NCI-H446 treated with DMSO at 0.1 percent for 48 hours (cell line): ENCODE results near the gene TGFBR2.

Experiments used
- DNase-seq: peaks from one replicate; lab custom pipeline; 2025; lab: John Stamatoyannopoulos, UW

TGFBR2 gene

DNA sequence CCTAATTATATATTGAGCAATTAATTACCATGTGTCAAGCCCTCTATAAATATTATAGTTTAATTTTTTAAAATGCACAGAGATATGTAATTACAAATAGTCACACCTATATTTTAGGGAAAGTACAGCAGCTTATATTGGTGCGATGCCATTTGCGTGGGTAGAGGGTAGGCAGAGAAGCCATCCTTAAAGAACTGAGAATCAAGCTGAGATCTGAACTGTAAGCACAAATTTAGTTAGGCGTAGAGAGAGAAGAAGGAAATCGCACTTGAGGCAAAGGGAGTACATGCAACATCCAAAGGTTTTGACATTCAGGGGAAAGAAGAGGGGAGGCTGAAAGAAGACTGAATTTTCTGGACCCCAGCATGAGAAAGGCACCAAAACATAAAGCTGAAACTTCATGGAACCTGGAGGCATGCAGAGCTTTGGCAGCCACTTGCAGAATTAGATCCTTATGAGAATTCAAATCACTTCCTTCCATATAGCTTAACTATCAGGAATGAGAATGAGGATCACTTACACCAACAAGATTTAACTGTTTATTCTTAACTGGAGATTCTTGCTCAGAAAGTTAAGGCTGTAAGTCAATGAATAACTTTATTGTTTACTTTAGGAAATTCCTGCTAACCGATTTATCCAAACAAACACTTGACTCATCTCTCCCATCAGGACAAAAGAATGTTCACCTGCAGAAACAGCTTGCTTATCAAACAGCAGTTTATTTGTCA lies 114.3 kb downstream of the TGFBR2 start:
- DNase-seq, result no peak

DNA sequence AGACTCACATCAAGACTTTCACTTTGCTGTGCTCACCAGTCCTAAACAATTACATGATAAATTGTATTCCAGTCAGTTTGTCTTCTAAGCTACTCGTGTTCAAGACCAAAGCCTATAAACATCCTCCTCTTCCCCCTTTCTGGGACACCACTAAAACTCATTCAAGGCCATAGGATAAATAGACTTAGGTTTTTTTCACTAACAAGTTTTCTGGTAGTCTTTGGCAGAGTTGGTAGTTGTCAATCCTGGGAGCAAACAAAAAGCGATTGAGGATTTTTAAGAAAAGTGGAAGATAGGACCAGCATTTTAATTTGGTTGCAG lies 114.9 kb downstream of the TGFBR2 start:
- no peak for DNase-seq

DNA sequence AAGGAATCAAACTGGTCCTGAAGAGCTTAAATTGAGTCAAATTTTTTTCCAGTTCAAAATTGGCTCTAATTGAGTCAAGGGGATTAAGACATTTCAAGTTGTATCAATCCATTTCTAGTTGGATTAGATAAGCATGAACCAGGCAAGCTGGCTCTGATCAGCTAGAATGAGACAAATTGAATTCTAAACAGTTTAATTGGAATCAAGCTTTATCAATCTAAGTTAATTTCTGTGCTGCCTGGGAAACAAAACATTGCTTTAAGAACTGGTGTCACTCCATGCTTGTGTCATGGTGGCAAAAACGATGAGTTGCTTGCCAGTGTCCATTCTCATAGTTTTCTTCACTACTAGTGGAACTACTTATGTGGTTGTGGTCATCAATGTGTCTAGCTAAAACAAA lies 116.8 kb downstream of the TGFBR2 start:
- DNase-seq, result no peak

DNA sequence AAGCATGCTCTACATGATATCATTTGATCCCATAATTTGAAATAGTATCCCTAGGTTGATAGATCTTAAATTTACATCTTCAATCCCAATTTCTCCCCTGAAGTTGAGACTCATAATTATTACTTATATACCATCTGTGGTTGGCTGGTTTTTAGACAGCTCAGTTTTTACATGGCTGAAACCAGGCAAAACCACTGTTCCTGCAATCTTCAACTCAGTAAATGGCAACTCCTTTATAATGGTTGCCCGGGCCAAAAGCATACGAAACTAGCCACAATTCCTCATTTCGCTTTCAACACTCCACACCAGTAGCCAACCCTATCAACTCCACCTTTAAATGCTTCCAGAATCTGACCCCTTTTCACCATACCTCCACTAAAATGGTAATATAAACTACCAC lies 118.5 kb downstream of the TGFBR2 start:
- no peak for DNase-seq

DNA sequence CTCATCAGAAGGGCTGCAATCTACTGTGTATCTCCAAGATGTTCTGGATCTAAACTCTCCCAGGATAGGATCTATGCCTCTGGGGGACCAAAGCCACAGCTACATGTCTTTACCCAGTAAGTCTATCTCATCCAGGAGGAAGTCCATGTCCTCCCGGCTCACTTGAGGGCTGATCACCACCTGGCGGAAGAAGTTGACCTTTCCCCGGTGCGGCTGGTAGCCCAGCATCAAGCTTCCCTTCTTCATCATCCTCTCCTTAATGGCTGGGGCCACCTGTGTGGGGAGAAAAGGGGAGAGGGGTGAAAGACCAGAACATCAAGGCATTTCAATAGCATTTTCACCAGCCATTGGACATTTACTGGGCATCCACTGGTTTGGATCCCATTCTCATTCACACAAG lies 121.7 kb downstream of the TGFBR2 start:
- DNase-seq, result no peak

DNA sequence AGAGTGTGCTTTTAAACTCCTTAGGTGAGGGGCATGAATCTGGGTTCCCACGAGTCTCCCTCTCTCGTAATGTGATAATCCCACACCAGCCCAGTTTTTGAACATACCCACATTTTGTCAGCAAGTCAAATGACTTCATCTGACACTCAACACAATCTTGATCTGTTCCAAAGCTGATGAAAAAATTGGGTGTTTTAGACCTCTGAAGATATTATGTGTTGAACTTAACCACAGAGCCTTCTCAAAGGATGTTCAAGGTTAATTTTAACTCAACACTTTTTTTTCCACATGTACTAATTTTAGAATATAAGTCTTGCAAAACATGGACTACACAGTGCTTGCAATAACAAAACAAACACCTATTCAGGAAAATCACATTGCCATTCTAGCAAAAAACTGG lies 123.1 kb downstream of the TGFBR2 start:
- DNase-seq, result no peak

DNA sequence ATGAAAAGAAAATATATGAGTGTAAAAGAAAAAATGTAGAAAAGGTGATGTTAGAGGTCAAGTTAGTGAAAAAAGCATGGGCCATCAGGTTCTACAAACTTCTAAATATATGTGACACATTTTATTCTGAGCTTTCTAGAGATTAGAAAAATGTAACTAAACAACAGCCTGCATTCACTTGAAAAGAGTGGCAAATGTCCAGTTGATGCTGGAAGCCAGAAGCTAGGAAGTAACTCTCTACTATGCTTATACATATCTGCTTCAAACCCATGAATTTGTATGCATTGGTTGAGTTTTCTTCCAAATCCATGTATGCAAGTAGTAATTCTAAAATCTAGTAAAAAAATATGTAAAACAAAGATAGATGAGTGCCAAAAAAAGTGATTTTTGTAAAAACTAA lies 123.5 kb downstream of the TGFBR2 start:
- DNase-seq, result no peak

DNA sequence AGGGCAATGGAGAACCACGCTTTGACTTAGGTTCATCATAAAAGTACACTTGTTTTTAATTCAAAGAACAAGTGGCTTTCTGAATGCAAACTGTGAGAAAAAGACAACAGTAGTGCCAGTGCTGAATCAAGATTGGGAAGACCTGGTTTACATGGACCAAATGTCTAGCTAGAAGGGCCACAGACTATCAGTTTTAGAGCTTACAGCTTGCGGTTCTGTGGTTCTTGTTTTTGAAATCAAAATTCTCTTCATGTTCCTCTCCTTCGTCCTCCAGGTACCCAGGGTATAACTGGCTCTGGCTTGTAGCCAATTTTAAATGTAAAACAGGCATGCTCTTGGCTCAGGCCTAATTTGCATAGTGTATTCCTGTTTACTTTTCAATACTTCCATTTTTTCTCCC lies 124.6 kb downstream of the TGFBR2 start:
- no peak for DNase-seq

DNA sequence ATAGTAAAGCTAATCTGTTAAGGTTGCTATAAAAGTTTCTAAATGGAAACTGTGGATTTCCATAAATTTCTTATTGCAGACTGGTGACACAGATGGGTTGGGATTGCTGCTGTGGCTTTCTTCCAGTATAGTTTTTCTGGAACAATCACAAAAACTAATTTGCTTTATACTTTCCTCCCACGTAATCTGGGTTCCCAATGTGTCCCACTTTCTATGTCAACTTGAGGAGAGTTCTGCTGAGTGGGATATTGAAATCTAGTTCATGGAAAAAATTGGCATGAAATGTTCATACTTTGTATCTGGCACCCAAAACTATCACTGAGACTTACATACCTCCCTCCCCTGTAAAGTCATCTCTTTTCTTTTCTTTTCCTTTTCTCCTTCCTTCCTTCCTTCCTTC lies 126.8 kb downstream of the TGFBR2 start:
- DNase-seq, result no peak

DNA sequence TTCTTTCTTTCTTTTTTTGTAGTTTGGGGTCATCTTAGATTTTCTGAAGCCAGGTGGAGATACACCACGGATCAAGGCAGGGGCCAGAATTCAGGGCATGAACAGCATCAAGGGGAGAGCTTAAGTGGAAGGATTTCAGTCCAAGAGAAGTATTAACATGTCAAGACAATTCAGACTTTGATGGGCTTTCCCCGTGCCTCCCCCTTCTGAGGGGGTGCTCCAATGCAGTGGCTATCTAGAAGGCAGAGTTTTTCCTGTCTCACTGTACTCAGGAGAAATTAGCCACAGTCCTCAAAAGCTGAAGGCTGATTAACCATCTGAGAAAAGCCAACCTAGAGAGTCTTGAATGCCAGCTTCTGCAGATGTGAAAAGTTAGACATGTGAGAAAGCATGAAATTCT lies 127.3 kb downstream of the TGFBR2 start:
- no peak for DNase-seq

DNA sequence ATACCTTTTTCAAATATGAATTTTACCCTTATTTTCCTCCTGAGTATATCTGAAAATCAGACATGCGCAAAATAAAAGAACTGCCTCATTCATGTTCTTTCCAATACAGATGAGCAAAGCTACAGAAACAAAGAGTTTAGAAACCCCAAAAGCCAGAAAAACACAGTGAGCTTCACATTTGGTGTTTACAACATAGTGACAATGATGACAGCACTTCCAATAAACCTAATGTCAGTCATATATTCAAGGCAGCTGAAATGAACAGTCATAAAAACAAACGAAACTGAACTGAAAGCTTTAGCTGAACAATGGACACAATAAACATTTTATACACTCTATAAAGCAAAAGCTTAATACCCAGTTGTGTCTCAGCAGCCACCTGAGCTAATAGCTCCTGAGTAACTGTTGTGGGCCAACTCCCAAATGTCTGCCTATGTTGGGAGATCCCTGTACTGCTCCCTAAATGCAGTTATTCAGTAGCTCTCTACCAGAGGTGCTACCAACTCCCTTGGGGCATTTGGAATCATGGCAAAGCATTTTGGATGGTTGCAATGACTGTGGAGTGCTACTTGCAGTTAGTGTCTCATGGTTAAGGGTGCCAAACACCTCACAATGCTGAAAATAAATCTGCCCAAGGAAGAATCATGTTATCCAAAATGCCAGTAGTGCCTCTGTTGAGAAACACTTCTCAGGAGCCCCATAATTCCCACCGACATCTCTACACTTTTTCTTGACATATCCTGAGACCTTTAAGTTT lies 131.5 kb downstream of the TGFBR2 start:
- no peak for DNase-seq

DNA sequence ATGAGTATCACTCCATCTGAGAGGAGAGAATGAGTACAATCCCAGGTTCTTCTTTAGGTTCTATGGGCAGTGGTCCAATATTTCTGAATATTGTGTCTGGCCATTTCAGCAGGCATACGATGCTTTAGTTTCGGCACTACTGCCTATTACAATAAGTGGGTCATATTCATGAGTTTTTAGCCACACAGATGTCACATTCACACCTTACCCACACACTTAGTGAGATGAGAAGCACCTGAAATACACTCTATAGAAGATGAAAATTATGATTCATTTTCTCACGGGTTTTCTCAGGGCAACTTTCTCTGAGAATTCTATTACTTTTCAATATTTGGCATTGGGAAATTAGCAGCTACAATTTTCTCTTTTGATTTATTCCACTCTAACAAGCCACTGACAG lies 132.2 kb downstream of the TGFBR2 start:
- DNase-seq, result no peak

DNA sequence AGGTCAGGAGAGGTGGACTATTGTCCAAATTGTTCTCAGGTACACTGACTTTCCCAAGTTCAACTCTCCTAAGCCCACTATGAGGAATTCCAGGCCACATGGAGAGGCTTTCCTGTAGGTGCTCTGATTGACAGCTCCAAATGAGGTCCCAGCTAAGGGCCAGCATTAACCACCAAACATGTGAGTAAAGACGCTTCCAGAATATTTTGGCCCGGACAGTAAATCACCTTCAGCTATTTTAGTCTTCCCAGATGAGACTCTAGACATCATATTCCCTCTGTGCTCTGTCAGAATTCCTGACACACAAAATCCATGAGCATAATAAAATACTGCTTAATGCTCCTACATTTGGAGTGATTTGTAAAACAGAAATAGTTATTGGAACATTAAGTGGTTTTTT lies 135.5 kb downstream of the TGFBR2 start:
- no peak for DNase-seq

DNA sequence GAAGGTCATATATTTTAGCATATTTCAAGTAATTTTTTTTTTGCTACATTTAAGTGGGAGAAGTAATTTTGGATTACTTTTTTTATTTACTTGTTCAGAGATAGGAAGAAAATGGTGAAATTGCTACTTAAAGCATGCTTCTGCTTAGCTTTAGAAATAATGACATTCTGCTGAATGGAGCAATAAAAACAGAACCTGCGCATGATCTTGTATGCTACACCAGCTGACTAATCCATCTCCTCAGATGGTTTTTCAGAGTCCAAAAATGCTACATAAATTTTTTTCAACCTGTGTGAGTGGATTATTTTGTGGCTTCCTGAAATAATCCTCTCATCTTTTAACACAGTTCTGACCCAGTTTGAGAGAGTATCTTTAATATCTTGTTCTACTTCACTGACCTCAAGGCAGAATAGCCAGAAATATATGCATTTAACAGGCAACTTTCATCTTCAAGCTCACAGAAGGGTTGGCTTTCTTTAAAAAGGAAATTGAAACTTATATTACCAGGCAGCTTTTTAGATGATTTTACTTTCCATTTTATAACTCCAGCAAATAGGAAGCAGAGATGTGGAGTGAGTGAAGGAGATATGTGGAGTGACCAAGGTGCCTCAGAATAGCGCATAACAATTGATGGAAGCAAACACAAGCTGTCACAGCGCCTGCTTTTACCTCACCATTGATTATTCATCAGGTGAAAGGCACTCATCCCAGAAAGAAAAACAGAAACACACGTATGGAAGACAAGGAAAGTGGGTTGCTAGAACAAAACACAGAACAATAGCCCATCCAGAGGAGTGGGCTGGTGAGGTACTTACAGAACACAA lies 136.6 kb downstream of the TGFBR2 start:
- DNase-seq, result no peak
